Measurements from ENCODE around the gene BTF3. TPM values are rescaled to one million over a fixed set of nuclear protein-coding genes. Genes with fewer than 3 reads are reported as not detected.

BTF3 gene
- total and polyA plus RNA-seq, 9 of the 15 experiments (the other 6 are each of a cell fraction or from before 2014, with no cell fraction given), result 534 to 1,637 (median 848) TPM

DNA sequence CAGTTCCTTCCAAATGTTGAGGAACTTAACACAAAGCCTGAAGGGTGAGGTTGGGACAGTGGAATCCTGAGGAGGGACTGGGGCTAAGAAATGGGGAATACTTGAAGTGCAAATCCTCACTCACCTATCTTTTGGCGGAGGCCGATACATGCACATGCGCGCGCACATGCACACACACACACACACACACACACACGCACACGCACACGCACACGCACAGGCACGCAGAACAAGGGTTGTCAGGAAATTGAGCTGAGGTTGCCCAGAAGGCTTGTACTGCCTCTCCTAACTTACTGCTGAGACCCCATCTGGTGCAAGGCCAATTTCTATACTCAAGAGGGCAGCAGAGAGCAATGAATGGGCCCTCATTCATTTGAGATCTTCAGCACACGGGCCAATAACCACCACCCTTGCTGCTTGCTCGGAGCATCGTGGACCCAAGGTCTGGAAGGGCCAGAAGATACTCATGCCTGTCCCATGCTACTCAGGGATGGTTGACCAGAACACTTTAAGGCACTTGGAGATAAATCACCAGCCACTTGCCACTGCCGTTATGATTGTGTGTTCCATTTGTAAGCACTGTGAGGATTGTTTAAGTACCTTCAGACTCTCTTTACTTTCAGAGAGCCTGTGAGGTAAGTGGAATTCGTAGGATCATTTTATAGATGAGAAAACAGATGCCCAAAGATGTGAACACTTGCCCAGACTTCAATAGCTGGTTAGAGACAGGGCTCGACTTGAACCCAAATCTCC is 21.5 kb downstream of the BTF3 start (continued):
- TF ChIP-seq, protein P1, sequence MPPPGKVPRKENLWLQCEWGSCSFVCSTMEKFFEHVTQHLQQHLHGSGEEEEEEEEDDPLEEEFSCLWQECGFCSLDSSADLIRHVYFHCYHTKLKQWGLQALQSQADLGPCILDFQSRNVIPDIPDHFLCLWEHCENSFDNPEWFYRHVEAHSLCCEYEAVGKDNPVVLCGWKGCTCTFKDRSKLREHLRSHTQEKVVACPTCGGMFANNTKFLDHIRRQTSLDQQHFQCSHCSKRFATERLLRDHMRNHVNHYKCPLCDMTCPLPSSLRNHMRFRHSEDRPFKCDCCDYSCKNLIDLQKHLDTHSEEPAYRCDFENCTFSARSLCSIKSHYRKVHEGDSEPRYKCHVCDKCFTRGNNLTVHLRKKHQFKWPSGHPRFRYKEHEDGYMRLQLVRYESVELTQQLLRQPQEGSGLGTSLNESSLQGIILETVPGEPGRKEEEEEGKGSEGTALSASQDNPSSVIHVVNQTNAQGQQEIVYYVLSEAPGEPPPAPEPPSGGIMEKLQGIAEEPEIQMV (tag; conservative IDR thresholded peaks at IDR 0.05; ENCODE audit: low read depth), result no peak
- TF ChIP-seq MYNN (IDR thresholded peaks at IDR 0.05) (no peak), MYNN (CRISPR knock-in tag; IDR thresholded peaks at IDR 0.05) (no peak), ZNF780A (CRISPR knock-in tag; IDR thresholded peaks at IDR 0.05) (no peak), ESRRB (CRISPR knock-in tag; IDR thresholded peaks at IDR 0.05; ENCODE audit: borderline replicate concordance) (no peak), NR3C1 (CRISPR knock-in tag; IDR thresholded peaks at IDR 0.05) (no peak), THRAP3 (IDR thresholded peaks at IDR 0.05; ENCODE audit: borderline replicate concordance) (no peak), ZNF77 (CRISPR knock-in tag; IDR thresholded peaks at IDR 0.05) (no peak), CTCF (IDR thresholded peaks at IDR 0.05 in 2 of 3, conservative IDR thresholded peaks at IDR 0.05 in 1 of 3; ENCODE audit: insufficient read depth in 2 of 3, low read depth in 1 of 3, low read length in 3 of 3) (peak; percentile 88 to 94 (median 88)), SMARCC2 (IDR thresholded peaks at IDR 0.05; ENCODE audit: low read depth) (no peak), ARID1B (IDR thresholded peaks at IDR 0.05) (0 out of 2 replicates have a peak, but pooled peaks have one; percentile 11), ZC3H11A (IDR thresholded peaks at IDR 0.05; ENCODE audit: low read depth, low read length) (no peak), HLTF (IDR thresholded peaks at IDR 0.05) (no peak), BMI1 (IDR thresholded peaks at IDR 0.05; ENCODE audit: low read length) (no peak), ZNF282 (CRISPR knock-in tag; IDR thresholded peaks at IDR 0.05) (no peak), ETV6 (IDR thresholded peaks at IDR 0.05; ENCODE audit: borderline replicate concordance in 1 of 2, low read depth in 2 of 2, low read length in 1 of 2) (no peak), ETV6 (CRISPR knock-in tag; IDR thresholded peaks at IDR 0.05; ENCODE audit: borderline replicate concordance) (no peak), CXXC5 (CRISPR knock-in tag; IDR thresholded peaks at IDR 0.05) (peak; percentile 42; the same call in 1 of the 2 replicates), ARID2 (IDR thresholded peaks at IDR 0.05) (peak; percentile 49; the same call in 1 of the 2 replicates), U2AF2 (optimal IDR thresholded peaks at IDR 0.05; ENCODE audit: low read depth, low read length) (no peak), ZBTB8A (IDR thresholded peaks at IDR 0.05; ENCODE audit: partially characterized antibody) (no peak), HDAC2 (IDR thresholded peaks at IDR 0.05) (no peak), KLF10 (CRISPR knock-in tag; IDR thresholded peaks at IDR 0.05) (no peak), ZNF24 (IDR thresholded peaks at IDR 0.05) (0 out of 2 replicates have a peak, but pooled peaks have one; percentile 6), GATA2 (CRISPR knock-in tag; IDR thresholded peaks at IDR 0.05) (no peak), NUFIP1 (IDR thresholded peaks at IDR 0.05; ENCODE audit: partially characterized antibody) (no peak)
- TF ChIP-seq, protein P2, sequence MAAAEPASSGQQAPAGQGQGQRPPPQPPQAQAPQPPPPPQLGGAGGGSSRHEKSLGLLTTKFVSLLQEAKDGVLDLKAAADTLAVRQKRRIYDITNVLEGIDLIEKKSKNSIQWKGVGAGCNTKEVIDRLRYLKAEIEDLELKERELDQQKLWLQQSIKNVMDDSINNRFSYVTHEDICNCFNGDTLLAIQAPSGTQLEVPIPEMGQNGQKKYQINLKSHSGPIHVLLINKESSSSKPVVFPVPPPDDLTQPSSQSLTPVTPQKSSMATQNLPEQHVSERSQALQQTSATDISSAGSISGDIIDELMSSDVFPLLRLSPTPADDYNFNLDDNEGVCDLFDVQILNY (CRISPR knock-in tag; IDR thresholded peaks at IDR 0.05), result no peak
